Lower leg skin (tissue), 4 donors: ENCODE data around the gene PHIP. TPM values are rescaled to one million over a fixed set of nuclear protein-coding genes. Genes with fewer than 3 reads are reported as not detected.

Experiments used
- DNase-seq, 2 donors: peaks; one replicate each; pipeline ENCODE4 v3.0.0-alpha.2; 2019; ENCODE audit warnings: low spot score in 2 of 2
- H3K4me3 ChIP-seq: fragments of 200-600 bp; sonication (generic); 2 replicates; pipeline ENCODE4 v1.5.1; 2017; ENCODE audit warnings: mild to moderate bottlenecking, low read depth; ENCODE audit not compliant: poor library complexity, severe bottlenecking
- CTCF ChIP-seq, 3 donors: fragments of 450-650 bp; IDR thresholded peaks; one replicate each; pipeline ENCODE4 v1.5.1; 2016; ENCODE audit warnings: antibody characterized with exemption in 3 of 3, mild to moderate bottlenecking in 3 of 3, moderate library complexity in 2 of 3
- POLR2A ChIP-seq, 2 donors: fragments of 450-650 bp; IDR thresholded peaks; one replicate each; pipeline ENCODE4 v1.6.1; 2016 to 2017; ENCODE audit warnings: antibody characterized with exemption in 2 of 2, mild to moderate bottlenecking in 1 of 2, moderate library complexity in 1 of 2
- WGBS, 2 donors: methylation state at CpG; one replicate each; pipeline ENCODE4 v1.1.5; 2018; 5-methylcytosine and 5-hydroxymethylcytosine counted together
- intact Hi-C: fragments of 100-400 bp; cut with DNase I; formaldehyde crosslinking; loops from one replicate; pipeline ENCODE4 v1.15.0; 2023; ENCODE audit warnings: low total_unique reads
- total RNA-seq, 4 donors: library from RNA; depleted of rRNA; stranded (reverse); fragments of >200 nt; gene quantifications; one replicate each; pipeline ENCODE4 v1.1.0, GENCODE V29; 2016

PHIP gene
- total RNA-seq, 4 donors from 2014 or later, result 21.3 to 23.9 (median 22.4) TPM

GRCh38 chr6:79073888-79074287 lies 4.2 kb downstream of the PHIP start:
- no peak for TF ChIP-seq CTCF (IDR thresholded peaks at IDR 0.05)
- DNase-seq, result no peak
- H3K4me3 ChIP-seq, result no peak overlapping the region
- intact Hi-C loops, result no loop called here
- WGBS, 2 donors, result 89 to 90% methylated on average over 1 of the region's 1 CpG

GRCh38 chr6:79072640-79073181 lies 5.3 kb downstream of the PHIP start:
- intact Hi-C loops, result no loop called here
- H3K4me3 ChIP-seq, result no peak overlapping the region
- no peak for DNase-seq
- WGBS, 2 donors, result 94 to 96% methylated on average over 3 of the region's 3 CpGs
- no peak for TF ChIP-seq CTCF (IDR thresholded peaks at IDR 0.05)
- no peak for TF ChIP-seq POLR2A (IDR thresholded peaks at IDR 0.05)

- TF ChIP-seq POLR2A (IDR thresholded peaks at IDR 0.05) (no peak), CTCF (IDR thresholded peaks at IDR 0.05) (no peak)
- DNase-seq, result no peak
- H3K4me3 ChIP-seq, result no peak overlapping the region
- intact Hi-C loops, result no loop called here
These were observed 6.5 kb downstream of the PHIP start for GRCh38 chr6:79071547-79071946.

- no peak for DNase-seq
- H3K4me3 ChIP-seq, result no peak overlapping the region
- TF ChIP-seq CTCF (IDR thresholded peaks at IDR 0.05), result no peak
- no peak for TF ChIP-seq POLR2A (IDR thresholded peaks at IDR 0.05)
- 85 to 89% methylated on average over 5 of the region's 5 CpGs for WGBS, 2 donors
- intact Hi-C loops, result no loop called here
These were observed 7.7 kb downstream of the PHIP start for GRCh38 chr6:79070206-79070825.

GRCh38 chr6:79066828-79067227 lies 11.2 kb downstream of the PHIP start:
- intact Hi-C loops, result no loop called here
- WGBS, 2 donors, result 93% methylated on average over 4 of the region's 4 CpGs
- no peak overlapping the region for H3K4me3 ChIP-seq
- TF ChIP-seq POLR2A (IDR thresholded peaks at IDR 0.05) (no peak), CTCF (IDR thresholded peaks at IDR 0.05) (no peak)
- DNase-seq, result no peak

- H3K4me3 ChIP-seq, result no peak overlapping the region
- intact Hi-C loops, result no loop called here
- no peak for TF ChIP-seq CTCF (IDR thresholded peaks at IDR 0.05)
- TF ChIP-seq POLR2A (IDR thresholded peaks at IDR 0.05), result no peak
- DNase-seq, result no peak
These were observed 11.7 kb downstream of the PHIP start for GRCh38 chr6:79066330-79066729.
